GM12874 (cell line): ENCODE data around the gene C7orf57.

ENCODE experiments used
- TF ChIP-seq, protein P1 (sequence below): IDR thresholded peaks from 2 replicates; pipeline ENCODE4 v1.5.1; 2011; ENCODE audit warnings: low read depth, mild to moderate bottlenecking, control low read depth, low read length, moderate library complexity; ENCODE audit not compliant: insufficient read depth

Gene C7orf57

DNA sequence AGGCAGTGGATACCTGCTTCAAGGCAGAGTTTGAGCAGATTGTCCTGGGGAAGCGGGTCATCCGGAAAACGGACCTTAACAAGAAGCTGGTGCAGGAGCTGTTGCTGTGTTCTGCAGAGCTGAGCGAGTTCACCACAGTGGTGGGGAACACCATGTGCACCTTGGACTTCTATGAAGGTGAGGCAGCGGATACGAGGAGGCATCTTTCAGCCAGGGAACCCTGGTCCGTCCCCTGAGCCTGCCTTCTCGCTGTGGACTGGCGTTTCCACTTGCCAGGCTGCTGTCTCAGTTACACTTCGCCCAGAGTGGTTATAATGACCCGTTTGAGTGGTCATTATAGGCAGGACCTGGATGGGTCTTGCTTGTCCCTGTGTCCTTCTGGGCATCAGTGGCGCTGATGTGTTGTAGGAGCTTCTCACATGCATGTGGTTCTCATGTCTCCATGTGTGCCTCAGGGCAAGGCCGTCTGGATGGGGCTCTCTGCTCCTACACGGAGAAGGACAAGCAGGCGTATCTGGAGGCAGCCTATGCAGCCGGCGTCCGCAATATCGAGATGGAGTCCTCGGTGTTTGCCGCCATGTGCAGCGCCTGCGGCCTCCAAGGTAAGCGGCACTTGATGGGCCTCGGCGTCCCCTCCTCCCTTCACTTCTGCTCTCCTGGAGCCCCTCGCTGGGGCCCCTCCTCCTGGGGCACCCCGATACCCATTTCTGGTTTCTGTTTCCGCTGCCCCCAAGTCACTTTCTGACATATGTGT, 71.7 kb downstream of the C7orf57 start:
- TF ChIP-seq, protein P1, sequence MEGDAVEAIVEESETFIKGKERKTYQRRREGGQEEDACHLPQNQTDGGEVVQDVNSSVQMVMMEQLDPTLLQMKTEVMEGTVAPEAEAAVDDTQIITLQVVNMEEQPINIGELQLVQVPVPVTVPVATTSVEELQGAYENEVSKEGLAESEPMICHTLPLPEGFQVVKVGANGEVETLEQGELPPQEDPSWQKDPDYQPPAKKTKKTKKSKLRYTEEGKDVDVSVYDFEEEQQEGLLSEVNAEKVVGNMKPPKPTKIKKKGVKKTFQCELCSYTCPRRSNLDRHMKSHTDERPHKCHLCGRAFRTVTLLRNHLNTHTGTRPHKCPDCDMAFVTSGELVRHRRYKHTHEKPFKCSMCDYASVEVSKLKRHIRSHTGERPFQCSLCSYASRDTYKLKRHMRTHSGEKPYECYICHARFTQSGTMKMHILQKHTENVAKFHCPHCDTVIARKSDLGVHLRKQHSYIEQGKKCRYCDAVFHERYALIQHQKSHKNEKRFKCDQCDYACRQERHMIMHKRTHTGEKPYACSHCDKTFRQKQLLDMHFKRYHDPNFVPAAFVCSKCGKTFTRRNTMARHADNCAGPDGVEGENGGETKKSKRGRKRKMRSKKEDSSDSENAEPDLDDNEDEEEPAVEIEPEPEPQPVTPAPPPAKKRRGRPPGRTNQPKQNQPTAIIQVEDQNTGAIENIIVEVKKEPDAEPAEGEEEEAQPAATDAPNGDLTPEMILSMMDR, result no peak

DNA sequence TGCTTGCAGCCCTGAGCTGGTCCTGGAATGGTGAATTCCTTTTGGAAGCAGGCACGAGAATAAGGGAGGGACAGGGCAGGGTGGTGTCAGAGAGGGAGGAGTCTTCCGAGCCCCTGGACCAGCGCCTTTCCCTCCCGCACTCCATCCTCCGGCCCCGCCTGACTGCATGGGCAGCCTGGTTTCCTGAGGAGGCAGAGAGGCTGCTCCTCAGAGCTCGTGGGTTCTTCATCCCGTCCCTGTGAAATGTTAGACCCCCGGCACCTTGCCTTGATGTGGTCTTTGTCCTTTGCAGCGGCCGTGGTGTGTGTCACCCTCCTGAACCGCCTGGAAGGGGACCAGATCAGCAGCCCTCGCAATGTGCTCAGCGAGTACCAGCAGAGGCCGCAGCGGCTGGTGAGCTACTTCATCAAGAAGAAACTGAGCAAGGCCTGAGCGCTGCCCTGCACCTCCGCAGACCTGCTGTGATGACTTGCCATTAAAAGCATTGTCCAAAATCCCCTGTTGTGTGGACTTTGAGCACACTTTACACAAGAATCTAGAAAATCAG, 72.7 kb downstream of the C7orf57 start:
- TF ChIP-seq, protein P1, result no peak

DNA sequence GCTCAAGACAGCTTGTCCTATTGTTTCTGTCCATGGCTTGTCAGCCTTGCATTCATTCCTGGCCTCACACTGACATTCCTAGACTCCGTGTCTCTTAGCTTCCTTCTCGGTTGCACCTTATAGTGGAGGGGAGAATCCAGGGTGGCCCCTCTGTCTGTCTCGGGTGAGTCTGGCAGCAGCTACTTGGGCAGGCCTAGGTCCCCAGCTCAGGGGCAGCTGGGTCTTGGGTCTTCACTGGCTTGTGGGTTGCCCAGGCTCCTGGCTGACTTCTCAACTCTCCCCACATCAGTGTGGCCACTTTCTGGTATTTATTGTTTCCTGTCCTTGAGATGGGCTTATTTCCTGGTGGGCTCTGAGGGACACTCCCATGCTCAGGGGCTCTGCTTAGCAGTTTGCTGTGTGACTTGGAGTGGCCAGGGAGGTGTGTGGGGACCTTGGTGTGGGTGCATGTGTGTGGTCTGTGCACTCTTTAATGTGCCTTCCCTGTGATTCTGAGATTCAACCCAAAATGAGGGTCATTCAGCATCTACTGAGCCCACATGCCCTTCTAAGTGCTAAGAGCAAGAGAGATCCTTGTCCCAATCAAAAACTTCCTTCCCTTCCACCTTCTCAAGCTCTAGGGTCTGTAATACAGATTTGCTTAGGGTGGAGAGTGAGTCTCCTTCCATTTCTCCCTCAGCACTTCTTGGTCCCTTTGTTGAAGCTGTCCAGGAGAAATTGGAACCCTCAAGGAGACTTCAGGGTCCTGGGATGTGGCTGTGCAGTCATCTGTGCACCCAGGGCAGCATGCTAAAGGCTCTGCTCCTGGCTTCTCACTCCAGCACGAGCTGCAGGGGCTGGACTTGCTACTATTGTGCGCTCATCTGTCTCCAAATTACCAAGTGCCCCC, 73.9 kb downstream of the C7orf57 start:
- TF ChIP-seq, protein P1, result no peak

DNA sequence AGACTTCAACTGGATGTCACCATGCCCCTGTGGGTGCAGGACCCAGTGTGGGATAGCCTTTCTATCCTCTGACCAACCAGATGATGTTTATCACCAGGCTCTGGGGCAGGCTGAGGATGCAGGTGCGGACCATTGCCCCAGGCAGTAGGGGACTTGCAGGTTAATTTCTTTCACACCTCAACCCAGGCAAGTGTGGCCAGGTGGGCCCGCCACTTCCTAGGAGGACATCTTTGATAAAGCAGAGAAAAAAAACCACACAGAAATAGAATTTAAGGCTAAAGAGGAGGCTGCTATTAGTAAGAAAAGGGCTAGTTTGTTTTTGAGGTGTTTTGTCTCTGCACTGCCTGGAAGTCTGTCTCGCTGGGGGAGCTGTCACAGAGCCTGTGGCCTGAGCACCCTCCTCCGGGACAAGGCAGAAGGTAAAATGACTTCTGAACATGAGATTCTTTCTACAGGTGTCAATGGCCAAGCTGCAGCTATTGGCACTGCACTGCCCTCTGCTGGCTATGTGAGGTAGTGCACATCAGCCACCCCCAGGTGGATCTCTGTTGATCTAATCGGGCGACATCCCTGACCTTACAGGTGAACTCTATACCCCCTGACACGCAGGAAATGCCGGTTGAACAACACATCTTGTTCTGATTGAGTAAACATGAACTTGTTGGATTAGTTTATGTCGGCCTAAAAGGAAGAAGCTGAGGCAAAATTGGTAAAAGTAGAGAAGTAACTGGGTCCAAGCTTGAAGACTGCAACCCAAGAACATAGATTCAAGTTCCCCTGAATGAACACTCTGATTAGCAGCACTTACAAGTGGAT, 74.7 kb downstream of the C7orf57 start:
- TF ChIP-seq, protein P1, result peak; percentile 96

DNA sequence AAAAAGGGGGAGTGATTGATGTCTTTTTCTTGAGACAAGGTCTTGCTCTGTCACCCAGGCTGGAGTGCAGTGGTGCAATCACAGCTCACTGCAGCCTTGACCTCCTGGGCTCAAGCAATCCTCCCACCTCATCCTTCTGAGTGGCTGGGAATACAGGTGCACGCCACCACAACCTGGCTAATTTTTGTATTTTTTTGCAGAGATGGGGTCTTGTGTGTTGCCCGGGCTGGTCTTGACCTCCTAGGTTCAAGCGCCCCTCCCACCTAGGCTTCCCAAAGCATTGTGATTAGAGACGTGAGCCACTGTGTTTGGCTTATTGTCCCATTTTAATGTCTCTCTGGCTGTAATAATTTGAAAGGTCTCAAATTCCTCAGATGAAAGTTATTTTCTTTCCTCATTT, 75.5 kb downstream of the C7orf57 start:
- TF ChIP-seq, protein P1, result no peak
